Large intestine (tissue), 3 donors: ENCODE measurements around the gene RND3. TPM values are rescaled to one million over a fixed set of nuclear protein-coding genes. Genes with fewer than 3 reads are reported as not detected.

Experiments
- DNase-seq, 2 donors: peaks; one replicate each; pipeline versions ENCODE4 v3.0.0 to v3.0.0-alpha.2; 2013
- H3K27ac ChIP-seq: one replicate; pipeline ENCODE4 v1.5.1; 2013; ENCODE audit warnings: low read length
- H3K27me3 ChIP-seq: 2 replicates; pipeline ENCODE4 v1.6.1; 2013; ENCODE audit warnings: low read length; ENCODE audit not compliant: control insufficient read depth, insufficient read depth
- H3K36me3 ChIP-seq: 2 replicates; pipeline ENCODE4 v1.6.1; 2013; ENCODE audit warnings: low read length; ENCODE audit not compliant: control insufficient read depth, insufficient read depth
- H3K4me1 ChIP-seq: one replicate; pipeline ENCODE4 v1.6.1; 2013; ENCODE audit warnings: low read length; ENCODE audit not compliant: control insufficient read depth, insufficient read depth
- H3K4me3 ChIP-seq: one replicate; pipeline ENCODE4 v1.5.1; 2013; ENCODE audit warnings: low read length
- H3K9me3 ChIP-seq: one replicate; pipeline ENCODE4 v1.6.1; 2013; ENCODE audit warnings: mild to moderate bottlenecking, low read depth, low read length, moderate library complexity; ENCODE audit not compliant: control insufficient read depth
- WGBS: methylation state at CpG from one replicate; pipeline ENCODE4 v1.1.5; 2013; ENCODE audit warnings: low lambda C conversion rate; ENCODE audit not compliant: insufficient coverage; 5-methylcytosine and 5-hydroxymethylcytosine counted together
- polyA plus RNA-seq: library from polyadenylated mRNA; unstranded; fragments of 120-200 nt; gene quantifications from one replicate; pipeline ENCODE4 v1.2.1, GENCODE V29; 2013

The RND3 gene
- polyA plus RNA-seq, 1 donor = 35.6 TPM

GRCh38 chr2:150466741-150467620, 20.5 kb downstream of the RND3 start:
- H3K27me3 ChIP-seq = no peaks in the 10 kb centered on the region
- 75% methylated on average over 3 of the region's 5 CpGs for WGBS
- peaks cover 33% of the 10 kb centered on the region for H3K36me3 ChIP-seq
- DNase-seq = no peak
- H3K4me3 ChIP-seq = no peak overlapping the region
- H3K9me3 ChIP-seq = no peaks in the 10 kb centered on the region
- no peak overlapping the region for H3K27ac ChIP-seq
- peaks cover 9% of the 10 kb centered on the region for H3K4me1 ChIP-seq

GRCh38 chr2:150465703-150466569, 21.5 kb downstream of the RND3 start:
- no peaks in the 10 kb centered on the region for H3K27me3 ChIP-seq

GRCh38 chr2:150464986-150465385, 22.5 kb downstream of the RND3 start:
- Histone ChIP-seq H3K4me1 (no peaks in the 10 kb centered on the region), H3K9me3 (no peaks in the 10 kb centered on the region), H3K27me3 (no peaks in the 10 kb centered on the region), H3K36me3 (peaks cover 16% of the 10 kb centered on the region), H3K27ac (no peak overlapping the region), H3K4me3 (no peak overlapping the region)
- DNase-seq = no peak
- WGBS = no CpG with 5 or more reads among the region's 1 CpG

More at GRCh38 chr2:150465703-150466569, 21.5 kb downstream of the RND3 start:
- Histone ChIP-seq H3K9me3 (no peaks in the 10 kb centered on the region), H3K36me3 (peaks cover 23% of the 10 kb centered on the region), H3K4me3 (no peak overlapping the region), H3K27ac (no peak overlapping the region), H3K4me1 (no peaks in the 10 kb centered on the region)
- DNase-seq = no peak
- no CpG with 5 or more reads among the region's 4 CpGs for WGBS

- no CpG with 5 or more reads among the region's 1 CpG for WGBS
- Histone ChIP-seq H3K27me3 (no peaks in the 10 kb centered on the region), H3K27ac (no peak overlapping the region)
These were observed 23.2 kb downstream of the RND3 start for GRCh38 chr2:150464270-150464669.

GRCh38 chr2:150462770-150463169, 24.7 kb downstream of the RND3 start:
- Histone ChIP-seq H3K9me3 (no peaks in the 10 kb centered on the region), H3K4me1 (no peaks in the 10 kb centered on the region), H3K4me3 (no peak overlapping the region), H3K27ac (no peak overlapping the region), H3K27me3 (no peaks in the 10 kb centered on the region), H3K36me3 (no peaks in the 10 kb centered on the region)
- 100% methylated on average over 1 of the region's 2 CpGs for WGBS
- no peak for DNase-seq

More at GRCh38 chr2:150464270-150464669, 23.2 kb downstream of the RND3 start:
- H3K4me1 ChIP-seq = no peaks in the 10 kb centered on the region
- no peak overlapping the region for H3K4me3 ChIP-seq
- H3K36me3 ChIP-seq = peaks cover 10% of the 10 kb centered on the region
- no peaks in the 10 kb centered on the region for H3K9me3 ChIP-seq
- DNase-seq = no peak

- Histone ChIP-seq H3K36me3 (no peaks in the 10 kb centered on the region), H3K27ac (no peak overlapping the region), H3K4me1 (no peaks in the 10 kb centered on the region), H3K4me3 (no peak overlapping the region), H3K27me3 (no peaks in the 10 kb centered on the region), H3K9me3 (no peaks in the 10 kb centered on the region)
- no peak for DNase-seq
- WGBS = 100% methylated on average over 1 of the region's 1 CpG
These were observed 28.2 kb downstream of the RND3 start for GRCh38 chr2:150459281-150459680.

GRCh38 chr2:150450765-150451164, 36.7 kb downstream of the RND3 start:
- 95% methylated on average over 3 of the region's 3 CpGs for WGBS

GRCh38 chr2:150449856-150450255, 37.6 kb downstream of the RND3 start:
- no peak for DNase-seq
- Histone ChIP-seq H3K36me3 (no peaks in the 10 kb centered on the region), H3K27ac (no peak overlapping the region), H3K4me3 (no peak overlapping the region), H3K9me3 (no peaks in the 10 kb centered on the region), H3K27me3 (no peaks in the 10 kb centered on the region), H3K4me1 (no peaks in the 10 kb centered on the region)
- 30% methylated on average over 2 of the region's 3 CpGs for WGBS

More at GRCh38 chr2:150450765-150451164, 36.7 kb downstream of the RND3 start:
- Histone ChIP-seq H3K27me3 (no peaks in the 10 kb centered on the region), H3K36me3 (no peaks in the 10 kb centered on the region), H3K9me3 (no peaks in the 10 kb centered on the region), H3K27ac (no peak overlapping the region), H3K4me3 (no peak overlapping the region), H3K4me1 (no peaks in the 10 kb centered on the region)
- DNase-seq = no peak

- H3K4me3 ChIP-seq = no peak overlapping the region
These were observed 42.1 kb downstream of the RND3 start for GRCh38 chr2:150445398-150445797.

GRCh38 chr2:150442484-150442883, 45.0 kb downstream of the RND3 start:
- no peaks in the 10 kb centered on the region for H3K4me1 ChIP-seq
- DNase-seq = no peak
- no peak overlapping the region for H3K4me3 ChIP-seq
- H3K9me3 ChIP-seq = no peaks in the 10 kb centered on the region
- no peaks in the 10 kb centered on the region for H3K36me3 ChIP-seq
- no peak overlapping the region for H3K27ac ChIP-seq
- H3K27me3 ChIP-seq = no peaks in the 10 kb centered on the region
- WGBS = 100% methylated on average over 1 of the region's 1 CpG

More at GRCh38 chr2:150445398-150445797, 42.1 kb downstream of the RND3 start:
- Histone ChIP-seq H3K27me3 (no peaks in the 10 kb centered on the region), H3K27ac (no peak overlapping the region), H3K9me3 (no peaks in the 10 kb centered on the region), H3K36me3 (no peaks in the 10 kb centered on the region), H3K4me1 (no peaks in the 10 kb centered on the region)
- 100% methylated on average over 1 of the region's 1 CpG for WGBS
- no peak for DNase-seq
